Liver (tissue), 9 donors: ENCODE data around the gene SDK2. TPM values are rescaled to one million over a fixed set of nuclear protein-coding genes. Genes with fewer than 3 reads are reported as not detected.

ENCODE experiments used
- DNase-seq: peaks from one replicate; pipeline ENCODE4 v3.0.0-alpha.2; 2017; ENCODE audit warnings: low spot score
- H3K27ac ChIP-seq, 2 donors: one replicate each; pipeline ENCODE4 v1.7.0; 2013; ENCODE audit warnings: inconsistent platforms in 2 of 2, low read length in 2 of 2, control low read depth in 1 of 2, low read depth in 1 of 2, mild to moderate bottlenecking in 1 of 2
- H3K27me3 ChIP-seq, 4 donors: one replicate each; pipeline versions ENCODE4 v1.6.1 to v1.7.0; 2013; ENCODE audit warnings: low read length in 3 of 4, inconsistent platforms in 1 of 4, mild to moderate bottlenecking in 1 of 4, moderate library complexity in 1 of 4; ENCODE audit not compliant: control insufficient read depth in 4 of 4, insufficient read depth in 4 of 4
- H3K36me3 ChIP-seq, 4 donors: one replicate each; pipeline versions ENCODE4 v1.6.1 to v1.7.0; 2013; ENCODE audit warnings: low read length in 3 of 4, mild to moderate bottlenecking in 3 of 4, low read depth in 1 of 4, moderate library complexity in 1 of 4; ENCODE audit not compliant: control insufficient read depth in 4 of 4, insufficient read depth in 3 of 4
- H3K4me1 ChIP-seq, 4 donors: one replicate each; pipeline versions ENCODE4 v1.6.1 to v1.7.0; 2013; ENCODE audit warnings: low read length in 3 of 4, mild to moderate bottlenecking in 3 of 4, moderate library complexity in 1 of 4; ENCODE audit not compliant: control insufficient read depth in 4 of 4, insufficient read depth in 4 of 4
- H3K4me3 ChIP-seq, 3 donors: one replicate each; pipeline versions ENCODE4 v1.6.1 to v1.7.0; 2013; ENCODE audit warnings: low read length in 3 of 3, control low read depth in 1 of 3, low read depth in 1 of 3, mild to moderate bottlenecking in 1 of 3
- H3K9ac ChIP-seq, 2 donors: one replicate each; pipeline ENCODE4 v1.7.0; 2013; ENCODE audit warnings: low read length in 2 of 2, mild to moderate bottlenecking in 2 of 2, moderate library complexity in 2 of 2, control low read depth in 1 of 2, low read depth in 1 of 2
- H3K9me3 ChIP-seq, 4 donors: one replicate each; pipeline versions ENCODE4 v1.6.1 to v1.7.0; 2013; ENCODE audit warnings: low read length in 3 of 4; ENCODE audit not compliant: control insufficient read depth in 4 of 4
- CTCF ChIP-seq: fragments of 150-350 bp; IDR thresholded peaks from 2 replicates; pipeline ENCODE4 v1.5.1; 2017; ENCODE audit warnings: improper control_type of control experiment, low read depth, low read length; ENCODE audit not compliant: missing input control
- EGR1 ChIP-seq, 2 donors: IDR thresholded peaks; 2 replicates each; pipeline ENCODE4 v1.6.1; 2016 to 2018; ENCODE audit warnings: antibody characterized with exemption in 2 of 2, low read depth in 2 of 2
- FOXA1 ChIP-seq: IDR thresholded peaks from 2 replicates; pipeline ENCODE4 v1.6.1; 2016; ENCODE audit warnings: antibody characterized with exemption
- FOXA2 ChIP-seq: IDR thresholded peaks from 2 replicates; pipeline ENCODE4 v1.6.1; 2016; ENCODE audit warnings: antibody characterized with exemption
- GABPA ChIP-seq, 2 donors: IDR thresholded peaks in 1 of 2; conservative IDR thresholded peaks in 1 of 2; 2 replicates each; pipeline ENCODE4 v1.6.1; 2016; ENCODE audit warnings: antibody characterized with exemption in 2 of 2, mild to moderate bottlenecking in 1 of 2, moderate library complexity in 1 of 2
- HNF4A ChIP-seq, 2 donors: conservative IDR thresholded peaks; 2 replicates each; pipeline ENCODE4 v1.6.1; 2016; ENCODE audit warnings: antibody characterized with exemption in 2 of 2, mild to moderate bottlenecking in 2 of 2
- HNF4G ChIP-seq: IDR thresholded peaks from 2 replicates; pipeline ENCODE4 v1.6.1; 2016; ENCODE audit warnings: antibody characterized with exemption
- JUND ChIP-seq, 2 donors: IDR thresholded peaks; 2 replicates each; pipeline ENCODE4 v1.6.1; 2016; ENCODE audit warnings: antibody characterized with exemption in 2 of 2
- NR2F2 ChIP-seq: IDR thresholded peaks from 2 replicates; pipeline ENCODE4 v1.6.1; 2016; ENCODE audit warnings: antibody characterized with exemption
- RAD21 ChIP-seq, 2 donors: IDR thresholded peaks; 2 replicates each; pipeline ENCODE4 v1.6.1; 2016; ENCODE audit warnings: antibody characterized with exemption in 2 of 2, mild to moderate bottlenecking in 2 of 2
- RXRA ChIP-seq, 2 donors: IDR thresholded peaks; 2 replicates each; pipeline ENCODE4 v1.6.1; 2017 to 2018; ENCODE audit warnings: antibody characterized with exemption in 2 of 2, mild to moderate bottlenecking in 1 of 2
- SP1 ChIP-seq: IDR thresholded peaks from 2 replicates; pipeline ENCODE4 v1.6.1; 2018; ENCODE audit warnings: antibody characterized with exemption, mild to moderate bottlenecking
- TAF1 ChIP-seq: conservative IDR thresholded peaks from 2 replicates; pipeline ENCODE4 v1.6.1; 2016; ENCODE audit warnings: antibody characterized with exemption, mild to moderate bottlenecking
- YY1 ChIP-seq: IDR thresholded peaks from 2 replicates; pipeline ENCODE4 v1.6.1; 2016; ENCODE audit warnings: antibody characterized with exemption, mild to moderate bottlenecking
- WGBS: extraction: QIAGEN DNeasy Blood & Tissue Kit; methylation state at CpG from one replicate; pipeline ENCODE4 v1.1.7; 2013; 5-methylcytosine and 5-hydroxymethylcytosine counted together
- polyA plus RNA-seq, 2 donors: library from polyadenylated mRNA; stranded (reverse) in 1 of 2; unstranded in 1 of 2; fragments of 200-250 nt in 1 of 2; fragments of >200 nt in 1 of 2; fragmentation: Nextera tagmentation in 1 of 2; extraction: Ambion mirVana in 1 of 2; gene quantifications; one replicate each; pipeline versions ENCODE4 v1.2.1 to v1.2.3, GENCODE V29; 2013 to 2015
- total RNA-seq, 2 donors: library from RNA; depleted of rRNA; stranded (reverse); fragments of >200 nt; gene quantifications; one replicate each; pipeline ENCODE4 v1.2.3, GENCODE V29; 2014
- TF ChIP-seq, protein P1 (sequence below): IDR thresholded peaks from 2 replicates; pipeline ENCODE4 v1.6.1; 2016; ENCODE audit warnings: antibody characterized with exemption
- TF ChIP-seq, protein P2 (sequence below): IDR thresholded peaks from 2 replicates; pipeline ENCODE4 v1.6.1; 2016; ENCODE audit warnings: antibody characterized with exemption
- TF ChIP-seq, protein P3 (sequence below): IDR thresholded peaks from 2 replicates; pipeline ENCODE4 v1.6.1; 2016; ENCODE audit warnings: antibody characterized with exemption, mild to moderate bottlenecking
- TF ChIP-seq, protein P4 (sequence below): IDR thresholded peaks from 2 replicates; pipeline ENCODE4 v1.6.1; 2016; ENCODE audit warnings: antibody characterized with exemption
- donor health status: healthy.
- donor health status: healthy.
- donor health status: healthy.
- donor health status: healthy.
- donor health status: healthy.

Gene SDK2
- total and polyA plus RNA-seq, 4 donors = 0.05 to 0.42 (median 0.10) TPM

DNA sequence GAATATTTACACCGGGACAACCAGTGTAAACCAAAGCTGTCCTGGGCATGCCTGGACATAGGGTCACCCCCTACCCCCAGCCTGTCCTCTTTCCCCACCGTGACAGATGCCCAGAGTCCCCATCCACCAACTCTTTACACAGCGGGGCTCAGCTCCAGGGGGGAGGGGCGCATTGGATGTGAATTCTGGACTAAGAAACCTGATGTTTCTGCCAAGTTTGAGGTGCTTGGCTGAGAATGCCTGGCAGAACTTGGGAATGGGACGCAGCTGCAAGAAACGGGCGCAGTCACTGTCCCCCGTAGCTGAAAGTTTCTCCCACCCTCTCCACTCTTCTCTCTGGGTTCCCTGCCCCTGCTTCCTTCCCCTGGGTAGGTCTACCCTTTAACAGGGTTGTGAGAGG, 264.4 kb downstream of the SDK2 start:
- no peaks in the 10 kb centered on the region for H3K27me3 ChIP-seq
- H3K36me3 ChIP-seq = no peaks in the 10 kb centered on the region
- H3K4me1 ChIP-seq = no peaks in the 10 kb centered on the region
- DNase-seq = no peak
- H3K9ac ChIP-seq = no peak overlapping the region
- TF ChIP-seq CTCF = no peak
- TF ChIP-seq RAD21 (IDR thresholded peaks at IDR 0.05) = no peak
- no peak for TF ChIP-seq GABPA (IDR thresholded peaks at IDR 0.05 in 1 of 2, conservative IDR thresholded peaks at IDR 0.05 in 1 of 2)
- TF ChIP-seq SP1 = no peak
- H3K4me3 ChIP-seq = no peak overlapping the region
- no peaks in the 10 kb centered on the region for H3K9me3 ChIP-seq
- no peak overlapping the region for H3K27ac ChIP-seq
- WGBS = 69% methylated on average over 8 of the region's 8 CpGs

DNA sequence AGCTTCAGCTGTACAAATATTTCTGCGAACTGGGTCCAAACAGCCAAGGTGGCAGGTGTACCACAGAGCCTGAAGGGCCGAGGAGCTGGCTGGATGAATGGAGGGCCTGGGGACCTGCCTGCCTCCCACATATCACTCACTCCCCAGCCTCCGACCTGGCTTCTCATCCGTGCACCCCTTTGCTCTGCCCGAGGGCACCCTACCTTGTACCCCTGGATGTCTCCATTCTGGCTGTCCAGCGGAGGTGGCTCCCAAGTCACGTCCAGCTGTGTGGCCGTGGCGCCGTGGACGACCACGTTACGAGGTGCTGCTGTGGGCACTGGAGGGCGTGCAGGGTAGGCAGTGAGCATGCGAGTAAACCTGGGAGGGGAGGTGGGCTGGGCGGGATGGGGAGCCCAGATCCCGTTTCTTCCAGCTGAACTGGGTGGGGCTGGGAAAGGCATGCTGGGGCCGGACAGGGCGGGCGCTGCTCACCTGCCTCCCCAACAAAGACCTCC, 265.2 kb downstream of the SDK2 start:
- Histone ChIP-seq H3K9ac (no peak overlapping the region), H3K27ac (no peak overlapping the region), H3K4me1 (no peaks in the 10 kb centered on the region), H3K27me3 (no peaks in the 10 kb centered on the region), H3K9me3 (no peaks in the 10 kb centered on the region), H3K36me3 (no peaks in the 10 kb centered on the region), H3K4me3 (no peak overlapping the region)
- WGBS = 87% methylated on average over 20 of the region's 20 CpGs
- no peak for DNase-seq
- TF ChIP-seq, protein P1, sequence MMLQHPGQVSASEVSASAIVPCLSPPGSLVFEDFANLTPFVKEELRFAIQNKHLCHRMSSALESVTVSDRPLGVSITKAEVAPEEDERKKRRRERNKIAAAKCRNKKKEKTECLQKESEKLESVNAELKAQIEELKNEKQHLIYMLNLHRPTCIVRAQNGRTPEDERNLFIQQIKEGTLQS = no peak
- TF ChIP-seq CTCF (no peak), EGR1 (IDR thresholded peaks at IDR 0.05; ENCODE audit: low read depth in 2 of 2) (no peak), SP1 (no peak), HNF4G (no peak), TAF1 (no peak), FOXA2 (no peak), NR2F2 (no peak), GABPA (IDR thresholded peaks at IDR 0.05 in 1 of 2, conservative IDR thresholded peaks at IDR 0.05 in 1 of 2) (no peak), YY1 (no peak), FOXA1 (no peak), RAD21 (IDR thresholded peaks at IDR 0.05) (no peak), RXRA (IDR thresholded peaks at IDR 0.05) (no peak), HNF4A (conservative IDR thresholded peaks at IDR 0.05) (no peak), JUND (IDR thresholded peaks at IDR 0.05) (no peak)
- TF ChIP-seq, protein P2, sequence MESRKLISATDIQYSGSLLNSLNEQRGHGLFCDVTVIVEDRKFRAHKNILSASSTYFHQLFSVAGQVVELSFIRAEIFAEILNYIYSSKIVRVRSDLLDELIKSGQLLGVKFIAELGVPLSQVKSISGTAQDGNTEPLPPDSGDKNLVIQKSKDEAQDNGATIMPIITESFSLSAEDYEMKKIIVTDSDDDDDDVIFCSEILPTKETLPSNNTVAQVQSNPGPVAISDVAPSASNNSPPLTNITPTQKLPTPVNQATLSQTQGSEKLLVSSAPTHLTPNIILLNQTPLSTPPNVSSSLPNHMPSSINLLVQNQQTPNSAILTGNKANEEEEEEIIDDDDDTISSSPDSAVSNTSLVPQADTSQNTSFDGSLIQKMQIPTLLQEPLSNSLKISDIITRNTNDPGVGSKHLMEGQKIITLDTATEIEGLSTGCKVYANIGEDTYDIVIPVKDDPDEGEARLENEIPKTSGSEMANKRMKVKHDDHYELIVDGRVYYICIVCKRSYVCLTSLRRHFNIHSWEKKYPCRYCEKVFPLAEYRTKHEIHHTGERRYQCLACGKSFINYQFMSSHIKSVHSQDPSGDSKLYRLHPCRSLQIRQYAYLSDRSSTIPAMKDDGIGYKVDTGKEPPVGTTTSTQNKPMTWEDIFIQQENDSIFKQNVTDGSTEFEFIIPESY = no peak
- TF ChIP-seq, protein P3, sequence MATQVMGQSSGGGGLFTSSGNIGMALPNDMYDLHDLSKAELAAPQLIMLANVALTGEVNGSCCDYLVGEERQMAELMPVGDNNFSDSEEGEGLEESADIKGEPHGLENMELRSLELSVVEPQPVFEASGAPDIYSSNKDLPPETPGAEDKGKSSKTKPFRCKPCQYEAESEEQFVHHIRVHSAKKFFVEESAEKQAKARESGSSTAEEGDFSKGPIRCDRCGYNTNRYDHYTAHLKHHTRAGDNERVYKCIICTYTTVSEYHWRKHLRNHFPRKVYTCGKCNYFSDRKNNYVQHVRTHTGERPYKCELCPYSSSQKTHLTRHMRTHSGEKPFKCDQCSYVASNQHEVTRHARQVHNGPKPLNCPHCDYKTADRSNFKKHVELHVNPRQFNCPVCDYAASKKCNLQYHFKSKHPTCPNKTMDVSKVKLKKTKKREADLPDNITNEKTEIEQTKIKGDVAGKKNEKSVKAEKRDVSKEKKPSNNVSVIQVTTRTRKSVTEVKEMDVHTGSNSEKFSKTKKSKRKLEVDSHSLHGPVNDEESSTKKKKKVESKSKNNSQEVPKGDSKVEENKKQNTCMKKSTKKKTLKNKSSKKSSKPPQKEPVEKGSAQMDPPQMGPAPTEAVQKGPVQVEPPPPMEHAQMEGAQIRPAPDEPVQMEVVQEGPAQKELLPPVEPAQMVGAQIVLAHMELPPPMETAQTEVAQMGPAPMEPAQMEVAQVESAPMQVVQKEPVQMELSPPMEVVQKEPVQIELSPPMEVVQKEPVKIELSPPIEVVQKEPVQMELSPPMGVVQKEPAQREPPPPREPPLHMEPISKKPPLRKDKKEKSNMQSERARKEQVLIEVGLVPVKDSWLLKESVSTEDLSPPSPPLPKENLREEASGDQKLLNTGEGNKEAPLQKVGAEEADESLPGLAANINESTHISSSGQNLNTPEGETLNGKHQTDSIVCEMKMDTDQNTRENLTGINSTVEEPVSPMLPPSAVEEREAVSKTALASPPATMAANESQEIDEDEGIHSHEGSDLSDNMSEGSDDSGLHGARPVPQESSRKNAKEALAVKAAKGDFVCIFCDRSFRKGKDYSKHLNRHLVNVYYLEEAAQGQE = no peak
- TF ChIP-seq, protein P4, sequence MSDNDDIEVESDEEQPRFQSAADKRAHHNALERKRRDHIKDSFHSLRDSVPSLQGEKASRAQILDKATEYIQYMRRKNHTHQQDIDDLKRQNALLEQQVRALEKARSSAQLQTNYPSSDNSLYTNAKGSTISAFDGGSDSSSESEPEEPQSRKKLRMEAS = no peak
